ENCODE results near the gene TMEM213.
"Not testable (repeated sequence)": the region's sequence is repeated elsewhere in the genome, so short reads cannot be mapped to it uniquely, and the experiment has no call there.

The TMEM213 gene

GRCh38 chr7:138785587-138786437 lies 12.0 kb upstream of the TMEM213 start:
- TF ChIP-seq CTCF (IDR thresholded peaks at IDR 0.05; ENCODE audit: low read depth, low read length) = no peak
- peak; percentile 27 to 42 for DNase-seq (ENCODE audit: low read depth in 2 of 2)
- no peak overlapping the region for H3K4me3 ChIP-seq (replicated peaks in 1 of 2; ENCODE audit: low read depth in 2 of 2, low read length in 2 of 2)

- no peak for TF ChIP-seq CTCF (IDR thresholded peaks at IDR 0.05; ENCODE audit: low read depth, low read length)
- H3K4me3 ChIP-seq (replicated peaks in 1 of 2; ENCODE audit: low read depth in 2 of 2, low read length in 2 of 2) = no peak overlapping the region
- no peak for DNase-seq (ENCODE audit: low read depth in 2 of 2)
Observed at GRCh38 chr7:138796038-138796615, 1.7 kb upstream of the TMEM213 start.

- not testable (repeated sequence) for H3K4me3 ChIP-seq (replicated peaks in 1 of 2; ENCODE audit: low read depth in 2 of 2, low read length in 2 of 2); DNase-seq (ENCODE audit: low read depth in 2 of 2)
Observed at GRCh38 chr7:138797046-138797445, 748 bp upstream of the TMEM213 start.

- no peak for TF ChIP-seq CTCF (IDR thresholded peaks at IDR 0.05; ENCODE audit: low read depth, low read length)
- DNase-seq (ENCODE audit: low read depth in 2 of 2) = no peak
- H3K4me3 ChIP-seq (replicated peaks in 1 of 2; ENCODE audit: low read depth in 2 of 2, low read length in 2 of 2) = no peak overlapping the region
Observed at GRCh38 chr7:138798836-138799235, 1.0 kb downstream of the TMEM213 start.

- H3K4me3 ChIP-seq (replicated peaks in 1 of 2; ENCODE audit: low read depth in 2 of 2, low read length in 2 of 2) = no peak overlapping the region
- no peak for DNase-seq (ENCODE audit: low read depth in 2 of 2)
- TF ChIP-seq CTCF (IDR thresholded peaks at IDR 0.05; ENCODE audit: low read depth, low read length) = no peak
Observed at GRCh38 chr7:138799336-138800000, 1.7 kb downstream of the TMEM213 start.

GRCh38 chr7:138801256-138801655 lies 3.5 kb downstream of the TMEM213 start:
- no peak for TF ChIP-seq CTCF (IDR thresholded peaks at IDR 0.05; ENCODE audit: low read depth, low read length)
- H3K4me3 ChIP-seq (replicated peaks in 1 of 2; ENCODE audit: low read depth in 2 of 2, low read length in 2 of 2) = no peak overlapping the region
- no peak for DNase-seq (ENCODE audit: low read depth in 2 of 2)

- TF ChIP-seq CTCF (IDR thresholded peaks at IDR 0.05; ENCODE audit: low read depth, low read length) = no peak
- no peak for DNase-seq (ENCODE audit: low read depth in 2 of 2)
- H3K4me3 ChIP-seq (replicated peaks in 1 of 2; ENCODE audit: low read depth in 2 of 2, low read length in 2 of 2) = no peak overlapping the region
Observed at GRCh38 chr7:138802706-138803105, 4.9 kb downstream of the TMEM213 start.
